ENCODE data around the gene KRT9.
"Not testable (repeated sequence)": the region's sequence is repeated elsewhere in the genome, so short reads cannot be mapped to it uniquely, and the experiment has no call there.

Gene KRT9, protein sequence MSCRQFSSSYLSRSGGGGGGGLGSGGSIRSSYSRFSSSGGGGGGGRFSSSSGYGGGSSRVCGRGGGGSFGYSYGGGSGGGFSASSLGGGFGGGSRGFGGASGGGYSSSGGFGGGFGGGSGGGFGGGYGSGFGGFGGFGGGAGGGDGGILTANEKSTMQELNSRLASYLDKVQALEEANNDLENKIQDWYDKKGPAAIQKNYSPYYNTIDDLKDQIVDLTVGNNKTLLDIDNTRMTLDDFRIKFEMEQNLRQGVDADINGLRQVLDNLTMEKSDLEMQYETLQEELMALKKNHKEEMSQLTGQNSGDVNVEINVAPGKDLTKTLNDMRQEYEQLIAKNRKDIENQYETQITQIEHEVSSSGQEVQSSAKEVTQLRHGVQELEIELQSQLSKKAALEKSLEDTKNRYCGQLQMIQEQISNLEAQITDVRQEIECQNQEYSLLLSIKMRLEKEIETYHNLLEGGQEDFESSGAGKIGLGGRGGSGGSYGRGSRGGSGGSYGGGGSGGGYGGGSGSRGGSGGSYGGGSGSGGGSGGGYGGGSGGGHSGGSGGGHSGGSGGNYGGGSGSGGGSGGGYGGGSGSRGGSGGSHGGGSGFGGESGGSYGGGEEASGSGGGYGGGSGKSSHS

DNA sequence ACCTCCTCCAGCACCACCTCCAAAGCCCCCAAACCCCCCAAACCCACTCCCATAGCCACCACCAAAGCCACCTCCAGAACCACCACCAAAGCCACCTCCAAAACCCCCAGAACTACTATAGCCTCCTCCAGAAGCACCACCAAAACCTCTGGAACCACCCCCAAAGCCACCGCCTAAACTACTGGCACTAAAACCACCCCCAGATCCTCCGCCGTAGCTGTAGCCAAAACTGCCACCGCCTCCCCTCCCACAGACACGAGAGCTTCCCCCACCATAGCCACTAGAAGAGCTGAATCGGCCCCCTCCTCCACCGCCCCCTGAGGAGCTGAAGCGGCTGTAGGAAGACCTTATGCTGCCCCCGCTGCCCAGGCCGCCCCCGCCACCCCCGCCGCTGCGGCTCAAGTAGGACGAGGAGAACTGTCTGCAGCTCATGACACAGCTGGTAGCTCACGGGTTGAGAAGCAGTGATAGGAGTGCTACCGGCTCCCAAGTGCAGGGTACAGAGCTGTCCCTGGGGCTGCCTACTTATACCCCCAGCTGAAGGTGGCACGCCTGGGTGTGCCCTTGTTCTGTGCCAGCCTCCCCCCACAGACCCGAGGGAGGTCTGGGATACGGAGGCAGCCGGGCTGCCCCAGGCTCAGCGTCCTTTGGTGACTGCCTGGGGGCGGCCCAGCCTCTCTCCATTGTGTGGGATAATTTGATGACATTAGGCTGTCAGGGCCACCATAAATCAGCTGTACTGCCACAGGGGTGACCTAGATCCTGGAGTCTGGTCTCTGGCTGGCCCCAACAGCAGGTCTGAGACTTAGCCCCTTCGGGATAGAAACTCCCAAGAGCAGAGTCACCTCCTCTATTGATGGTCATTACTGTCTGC, at the start of gene KRT9:
KRT9 (minus strand) TSS at position 499 of the 874 bp plus-strand sequence; CDS start at position 432, 67 bp downstream.
- DNase-seq (ENCODE audit: low spot score) = no peak

DNA sequence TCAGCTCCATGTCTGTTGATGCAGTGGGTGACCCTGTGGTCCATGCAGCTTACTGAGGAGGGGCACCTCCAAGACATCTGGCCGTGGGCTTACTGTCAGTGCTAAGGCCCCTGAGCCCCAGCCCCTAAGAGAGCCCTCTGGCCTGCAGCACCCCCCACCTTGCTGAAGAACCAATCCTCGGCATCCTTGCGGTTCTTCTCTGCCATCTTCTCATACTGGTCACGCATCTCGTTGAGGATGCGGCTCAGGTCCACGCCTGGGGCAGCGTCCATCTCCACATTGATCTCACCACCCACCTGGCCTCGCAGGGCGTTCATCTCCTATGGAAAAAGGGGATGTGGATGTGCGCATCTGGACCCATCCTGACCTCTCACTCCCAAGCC, 49.6 kb upstream of the KRT9 start:
- DNase-seq (ENCODE audit: low spot score) = not testable (repeated sequence)

DNA sequence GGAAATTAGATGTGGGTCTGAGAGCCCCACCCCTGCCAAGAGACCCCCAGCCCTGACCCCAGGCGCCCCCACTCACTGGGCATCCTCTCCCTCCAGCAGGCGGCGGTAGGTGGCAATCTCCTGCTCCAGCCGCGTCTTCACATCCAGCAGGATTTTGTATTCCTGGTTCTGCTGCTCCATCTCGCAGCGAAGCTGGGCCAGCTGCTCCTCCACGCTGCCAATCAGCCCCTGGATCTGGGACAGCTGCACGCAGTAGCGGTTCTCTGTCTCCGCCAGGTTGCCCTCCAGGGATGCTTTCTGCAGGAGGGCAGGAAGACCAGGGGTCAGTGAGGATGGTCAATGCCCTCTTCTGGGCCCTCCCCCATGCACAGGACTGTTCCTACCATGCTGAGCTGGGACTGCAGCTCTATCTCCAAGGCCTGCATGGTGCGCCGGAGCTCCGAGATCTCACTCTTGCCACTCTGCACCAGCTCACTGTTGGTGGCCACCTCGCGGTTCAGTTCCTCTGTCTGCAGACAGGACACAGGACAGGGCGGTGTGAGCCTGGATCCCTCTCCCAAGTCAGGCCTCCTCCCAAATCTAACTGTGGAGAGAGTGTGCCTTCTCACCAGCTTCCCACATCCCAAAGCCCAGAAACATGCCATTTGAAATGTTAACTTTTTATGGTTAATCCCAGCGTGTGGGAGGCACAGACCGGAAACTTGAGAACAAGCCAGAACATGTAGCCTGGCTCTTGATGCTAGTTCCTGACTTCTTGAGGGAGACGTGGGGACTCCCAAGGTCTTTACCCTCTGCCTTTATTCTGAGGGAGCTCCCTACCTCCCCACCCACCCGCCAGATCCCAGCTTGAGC, 49.0 kb upstream of the KRT9 start:
- DNase-seq (ENCODE audit: low spot score) = no peak

DNA sequence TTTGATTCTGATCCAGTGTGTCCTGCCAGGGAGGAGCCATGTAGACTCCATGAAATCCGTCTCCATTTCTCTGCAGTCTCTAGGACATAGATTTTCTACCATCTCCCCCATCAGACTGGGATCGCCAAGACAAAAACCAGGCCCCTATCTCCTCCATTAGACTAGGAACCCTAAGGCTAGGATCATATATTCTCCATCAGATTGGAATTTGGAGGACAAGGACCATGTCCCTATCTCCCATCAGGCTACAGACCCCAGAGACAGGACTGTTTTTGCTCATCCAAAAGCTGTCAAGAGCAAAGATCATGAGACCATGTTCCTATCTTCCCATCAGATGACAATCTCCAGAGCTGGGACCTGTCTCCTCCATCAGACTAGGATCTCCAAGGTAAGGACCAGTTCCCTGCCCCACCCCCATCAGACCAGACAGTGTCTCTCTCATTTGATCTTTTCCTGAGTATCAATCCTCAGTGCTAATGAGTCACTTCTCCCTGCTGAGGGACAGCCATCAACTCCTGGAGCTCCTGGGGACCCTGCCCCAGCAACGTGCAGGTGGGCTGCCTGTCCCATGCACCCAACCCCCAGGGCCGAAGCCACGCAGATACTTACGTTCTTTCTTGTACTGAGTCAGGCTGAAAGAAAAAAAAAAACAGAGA, 48.2 kb upstream of the KRT9 start:
- not testable (repeated sequence) for DNase-seq (ENCODE audit: low spot score)

DNA sequence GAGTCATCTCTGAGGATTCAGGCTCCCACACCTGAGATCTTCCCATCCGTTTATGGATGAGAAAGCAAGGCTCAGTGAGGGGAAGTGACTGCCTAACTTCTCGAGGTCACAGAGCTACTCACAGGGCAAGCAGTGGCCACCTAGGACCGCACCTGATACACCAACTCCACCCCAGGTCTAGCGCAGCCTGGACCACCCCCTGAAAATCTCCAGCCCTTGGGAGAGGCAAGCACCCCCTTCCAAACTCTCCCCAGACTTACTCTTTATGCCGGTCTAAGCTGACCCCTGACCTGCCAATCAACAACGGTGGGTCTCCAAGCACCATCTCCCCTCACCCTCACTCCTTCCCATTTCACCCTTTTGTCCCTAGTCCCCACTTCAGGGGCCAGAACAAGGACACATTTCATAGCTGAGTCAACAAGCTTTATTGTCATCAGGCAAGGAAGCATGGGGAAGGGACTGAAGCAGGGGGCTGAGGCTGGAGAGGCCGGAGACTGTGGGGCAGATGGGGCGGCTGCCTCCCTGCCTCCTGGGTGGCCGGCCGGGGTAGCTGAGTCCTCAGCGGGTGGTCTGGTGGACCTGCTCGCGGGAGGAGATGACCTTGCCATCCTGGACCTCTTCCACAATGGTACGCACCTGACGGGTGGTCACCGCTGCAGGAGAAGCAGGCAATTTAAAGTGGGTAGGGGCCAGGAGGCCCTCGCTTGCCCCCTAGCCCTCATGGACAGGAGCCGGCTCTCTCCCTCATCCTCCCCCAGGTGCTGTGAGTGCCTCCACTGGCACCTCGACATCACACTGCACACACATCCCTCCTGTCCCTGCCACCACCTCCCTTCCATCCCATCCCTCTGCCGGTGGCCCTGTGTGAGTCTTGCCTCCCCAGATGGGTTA, 47.4 kb upstream of the KRT9 start:
- DNase-seq (ENCODE audit: low spot score) = no peak

DNA sequence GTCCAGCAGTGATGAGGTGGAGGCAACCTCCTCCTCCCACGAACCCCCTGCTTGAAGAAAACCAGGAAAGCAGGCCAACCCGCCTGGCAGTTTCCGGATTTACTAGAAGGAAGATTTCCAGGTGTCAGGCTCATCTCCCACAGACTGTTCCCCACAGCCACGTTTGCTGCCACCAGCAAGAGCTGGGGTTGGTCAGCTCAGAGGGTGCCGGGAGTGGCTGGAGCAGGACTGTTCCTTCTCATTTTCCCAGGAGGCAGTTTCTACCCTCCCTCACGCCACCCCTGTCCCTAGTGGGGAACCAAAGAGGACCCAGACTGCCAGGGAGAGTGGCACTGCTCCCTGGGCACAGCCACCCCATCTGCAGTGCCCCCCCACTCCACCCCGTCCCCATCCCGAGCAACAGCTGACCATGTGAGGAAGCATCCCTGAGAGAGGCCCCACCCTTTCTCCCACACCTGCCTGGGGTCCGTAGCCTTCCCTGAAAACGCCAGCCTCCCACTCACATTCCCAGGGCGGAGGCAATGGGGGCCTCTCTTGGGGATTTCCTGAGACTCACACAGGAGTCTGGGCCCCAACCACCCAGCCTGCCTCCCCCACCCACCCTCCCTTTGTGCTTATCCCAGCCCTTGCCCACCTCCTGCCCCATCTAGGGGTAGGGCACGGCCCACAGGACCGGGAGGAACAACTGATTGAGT, 46.6 kb upstream of the KRT9 start:
- no peak for DNase-seq (ENCODE audit: low spot score)

DNA sequence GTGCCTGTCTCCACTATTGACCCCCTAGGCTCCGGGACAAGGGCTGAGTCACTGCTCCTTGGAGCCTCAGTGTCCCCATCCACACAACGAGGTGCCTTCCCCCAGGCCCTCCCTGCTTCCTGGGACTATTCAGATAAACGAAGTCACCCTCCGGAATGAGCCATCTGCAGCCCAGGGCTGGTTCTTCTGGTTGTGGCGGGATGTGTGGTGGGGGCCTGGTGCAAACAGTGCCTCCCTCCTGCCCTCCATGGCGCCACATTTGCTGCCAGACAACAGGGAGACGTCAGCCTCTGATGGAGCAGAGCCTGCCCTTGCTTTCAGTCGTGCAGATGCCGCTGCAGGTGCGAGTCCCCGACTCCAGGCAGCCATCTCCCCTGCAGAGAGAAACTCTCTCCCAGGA, 45.8 kb upstream of the KRT9 start:
- no peak for DNase-seq (ENCODE audit: low spot score)

DNA sequence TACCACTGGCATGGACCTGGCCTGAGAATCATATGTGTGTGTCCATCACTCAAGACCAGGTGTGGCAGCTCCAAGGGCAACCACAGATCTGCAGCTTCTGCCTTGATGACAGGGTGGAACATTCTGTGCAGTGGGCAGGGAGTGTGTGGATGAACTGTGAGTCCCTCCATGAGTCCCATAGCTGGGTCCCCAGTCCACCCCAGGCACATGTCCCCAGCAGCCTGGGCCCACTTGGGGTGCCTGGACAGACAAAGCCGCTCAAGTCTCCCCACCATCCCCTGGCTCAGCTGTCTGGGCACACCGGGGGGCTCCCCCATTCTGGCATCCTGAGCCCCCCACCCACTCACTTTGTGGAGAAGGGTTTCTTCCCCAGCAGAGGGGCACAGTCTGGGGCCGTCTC, 45.3 kb upstream of the KRT9 start:
- no peak for DNase-seq (ENCODE audit: low spot score)

DNA sequence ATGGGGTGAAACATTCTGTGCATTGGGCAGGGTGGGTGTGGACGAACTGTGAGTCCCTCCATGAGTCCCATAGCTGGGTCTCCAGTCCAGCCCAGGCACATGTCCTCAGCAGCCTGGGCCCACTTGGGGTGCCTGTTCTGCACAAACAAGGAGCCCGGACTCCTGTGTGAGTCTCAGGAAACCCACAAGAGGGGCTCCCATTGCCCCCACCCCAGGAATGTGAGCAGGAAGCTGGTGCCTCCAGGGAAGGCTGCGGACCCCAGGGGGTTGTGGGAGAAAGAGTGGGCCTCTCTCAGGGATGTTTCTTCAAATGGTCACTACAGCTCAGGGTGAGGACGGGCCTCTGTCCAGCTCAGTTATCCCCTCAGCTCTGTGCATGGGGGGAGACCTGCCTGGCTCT, 44.6 kb upstream of the KRT9 start:
- not testable (repeated sequence) for DNase-seq (ENCODE audit: low spot score)

DNA sequence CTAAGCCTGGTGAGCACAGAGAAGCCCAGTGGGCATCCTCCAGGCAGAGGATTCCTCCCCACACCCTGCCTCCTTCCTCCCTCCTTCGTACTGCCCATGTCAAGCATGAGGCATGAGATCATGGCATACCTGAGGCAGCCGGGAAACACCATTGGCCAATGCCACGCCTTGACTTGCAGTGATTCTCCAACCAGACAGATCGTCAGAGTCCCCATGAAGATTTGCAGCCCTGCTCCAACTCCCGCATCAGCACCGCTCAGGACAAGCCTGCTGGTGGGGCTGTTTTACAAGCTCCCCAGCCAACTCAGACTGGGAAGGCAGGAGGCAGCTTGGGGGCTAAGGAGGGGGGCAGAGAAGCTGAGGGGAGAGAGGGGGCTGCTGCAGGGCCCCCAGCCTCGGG, 43.6 kb upstream of the KRT9 start:
- peak; percentile 63 for DNase-seq (ENCODE audit: low spot score)

DNA sequence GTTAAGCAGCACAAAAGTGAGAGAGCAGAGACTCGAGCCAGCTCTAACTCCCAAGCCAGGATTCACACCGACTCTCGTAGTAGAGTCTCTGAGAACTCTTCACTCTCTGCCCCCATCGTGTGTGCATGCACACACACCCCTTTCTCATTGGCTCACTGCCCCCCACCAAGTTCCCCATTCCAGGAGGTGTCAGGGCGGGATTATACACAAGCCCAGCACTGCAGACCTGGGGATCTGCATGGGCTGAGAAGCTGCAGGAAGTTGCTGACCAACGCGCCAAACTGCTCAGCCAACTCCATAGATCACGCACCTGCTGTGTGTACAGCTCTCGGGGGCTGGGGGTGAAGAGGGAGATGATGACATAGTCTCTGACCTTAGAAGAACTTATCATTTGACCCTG, 42.9 kb upstream of the KRT9 start:
- DNase-seq (ENCODE audit: low spot score) = not testable (repeated sequence)

DNA sequence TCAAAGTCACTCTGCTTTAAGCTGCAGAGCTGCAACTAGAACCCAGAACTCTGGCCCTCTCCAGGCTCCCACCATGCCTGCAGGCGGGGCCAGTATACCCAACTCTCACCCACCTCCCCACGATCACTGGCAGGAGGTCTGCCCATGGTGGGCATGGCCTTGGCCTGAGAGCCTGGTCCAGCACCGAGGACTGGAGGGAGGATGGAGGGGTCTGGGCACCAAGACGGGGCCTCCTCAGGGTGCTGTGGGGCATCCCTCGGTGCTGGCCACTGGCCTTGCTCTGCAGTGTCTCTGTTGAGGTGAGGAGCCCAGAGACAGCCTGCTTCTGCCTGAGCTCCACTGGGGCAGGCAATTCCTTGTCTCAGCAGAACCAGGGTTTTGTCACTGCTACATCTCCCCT, 42.2 kb upstream of the KRT9 start:
- DNase-seq (ENCODE audit: low spot score) = no peak

DNA sequence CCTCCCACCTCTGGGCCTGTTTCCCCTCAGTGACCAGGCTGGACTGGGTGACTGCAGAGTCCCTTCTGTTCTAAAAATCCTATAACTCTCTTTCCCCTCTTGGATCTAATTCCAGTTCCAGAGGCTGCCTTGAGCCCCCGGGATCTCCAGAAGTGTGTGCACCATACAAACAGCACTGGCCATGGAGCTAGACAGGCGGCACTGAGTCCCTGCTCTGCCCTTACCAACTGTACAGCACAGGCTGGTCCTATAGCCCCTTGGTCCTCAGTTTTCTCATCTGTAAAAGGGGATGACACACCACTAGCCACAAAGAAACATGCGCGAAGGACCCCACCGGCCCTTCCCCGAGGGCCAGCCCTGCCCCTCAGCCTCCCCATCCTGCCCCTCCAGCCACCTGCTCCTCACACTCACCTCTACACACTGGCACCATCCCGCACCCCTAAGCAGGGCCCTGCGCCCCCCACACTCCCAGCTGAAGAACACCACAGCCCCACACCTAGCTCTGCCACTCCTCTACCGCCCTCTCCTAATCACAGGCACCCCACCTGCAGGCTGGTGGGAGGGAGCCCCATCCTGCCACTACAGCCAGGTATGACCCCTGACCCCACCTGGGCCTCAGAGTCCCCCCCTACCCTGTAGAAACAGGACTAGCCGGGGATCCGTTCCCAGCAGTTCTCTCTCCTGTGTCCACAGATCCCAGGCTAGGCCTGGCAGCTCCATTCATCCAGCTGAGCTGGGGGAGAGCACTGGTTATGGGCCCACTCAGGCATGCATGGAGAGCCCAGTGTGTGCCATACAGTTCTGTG, 41.6 kb upstream of the KRT9 start:
- DNase-seq (ENCODE audit: low spot score) = no peak

DNA sequence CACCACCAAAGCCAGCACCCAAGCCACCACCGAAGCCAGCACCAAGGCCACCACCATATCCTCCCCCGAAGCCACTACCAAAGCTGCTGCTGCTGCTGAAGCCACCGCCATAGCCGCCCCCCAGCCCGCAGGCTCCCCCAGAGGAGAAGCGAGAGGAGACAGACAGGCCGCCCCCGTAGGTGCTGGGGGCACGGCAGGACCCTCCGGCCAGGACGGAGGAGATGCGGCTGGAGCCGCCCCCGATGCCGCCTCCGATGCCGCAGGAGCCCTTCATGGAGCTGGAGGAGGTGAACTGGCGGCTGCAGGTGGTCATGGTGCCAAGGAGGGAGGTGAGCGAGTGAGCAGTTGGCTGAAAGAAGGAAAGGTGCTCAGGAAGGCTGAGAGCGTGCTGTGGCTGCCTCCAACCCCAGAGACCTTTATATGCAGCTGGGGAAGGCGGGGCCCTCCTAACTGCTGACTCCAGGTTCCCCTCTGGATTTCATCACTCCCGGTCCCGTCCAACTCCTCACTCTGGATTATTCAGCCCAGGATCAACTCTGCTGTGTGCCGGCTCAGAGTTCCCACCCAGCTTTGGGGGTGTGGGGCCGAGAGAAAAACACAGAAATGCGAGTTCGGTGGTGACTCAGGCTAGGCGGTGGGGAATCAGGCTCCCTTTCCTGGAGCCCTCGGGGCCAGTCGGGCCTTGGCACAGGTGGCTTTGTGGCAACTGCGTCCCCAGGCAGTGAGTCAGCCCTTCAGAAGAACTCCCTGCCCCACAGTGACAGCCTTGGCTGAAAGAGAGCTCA, 40.7 kb upstream of the KRT9 start, which contains the start of gene KRT16:
KRT16 (minus strand) TSS at position 392 of the 785 bp plus-strand sequence; CDS start at position 313, 79 bp downstream.
- not testable (repeated sequence) for DNase-seq (ENCODE audit: low spot score)

DNA sequence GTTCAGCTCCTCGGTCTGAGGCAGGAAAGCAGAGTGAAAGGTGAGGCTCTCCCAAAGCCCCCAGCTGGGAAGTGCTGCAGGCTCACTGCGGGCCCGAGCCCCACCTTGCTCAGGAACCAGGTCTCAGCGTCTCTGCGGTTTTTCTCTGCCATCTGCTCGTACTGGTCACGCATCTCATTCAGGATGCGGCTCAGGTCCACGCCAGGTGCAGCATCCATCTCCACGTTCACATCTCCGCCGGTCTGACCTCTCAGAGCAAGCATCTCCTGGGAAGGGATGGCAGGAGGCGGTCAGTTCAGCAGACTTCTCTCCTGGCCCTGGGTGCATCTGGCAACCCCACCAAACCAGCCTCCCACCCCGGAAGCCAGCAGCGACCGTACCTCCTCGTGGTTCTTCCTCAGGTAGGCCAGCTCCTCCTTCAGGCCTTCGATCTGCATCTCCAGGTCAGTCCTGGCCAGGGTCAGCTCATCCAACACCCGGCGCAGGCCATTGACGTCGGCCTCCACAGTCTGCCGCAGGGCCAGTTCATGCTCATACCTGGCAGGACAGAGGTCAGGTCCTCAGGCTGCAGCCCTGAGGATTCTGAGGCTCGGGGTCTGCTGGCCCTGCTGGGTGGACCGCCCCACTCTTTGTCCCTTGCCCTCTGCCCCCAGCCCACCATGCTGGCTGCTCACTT, 39.2 kb upstream of the KRT9 start:
- DNase-seq (ENCODE audit: low spot score) = no peak

DNA sequence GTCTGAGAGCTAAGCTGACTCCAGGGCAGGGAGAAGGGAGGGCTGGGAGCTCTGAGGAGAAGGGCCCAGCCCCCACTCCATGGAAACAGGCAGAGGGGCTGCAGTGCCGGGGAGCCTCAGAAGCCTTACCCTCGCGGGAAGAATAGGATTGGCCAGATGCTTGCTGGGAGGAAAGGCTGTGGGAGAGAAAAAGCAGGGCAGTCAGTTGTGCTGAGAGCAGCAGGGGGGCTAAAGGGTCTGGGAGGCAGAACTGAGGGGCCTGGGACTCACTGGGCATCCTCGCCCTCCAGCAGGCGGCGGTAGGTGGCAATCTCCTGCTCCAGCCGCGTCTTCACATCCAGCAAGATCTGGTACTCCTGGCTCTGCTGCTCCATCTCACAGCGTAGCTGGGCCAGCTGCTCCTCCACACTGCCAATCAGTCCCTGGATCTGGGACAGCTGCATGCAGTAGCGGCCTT, 38.2 kb upstream of the KRT9 start:
- DNase-seq (ENCODE audit: low spot score) = not testable (repeated sequence)

DNA sequence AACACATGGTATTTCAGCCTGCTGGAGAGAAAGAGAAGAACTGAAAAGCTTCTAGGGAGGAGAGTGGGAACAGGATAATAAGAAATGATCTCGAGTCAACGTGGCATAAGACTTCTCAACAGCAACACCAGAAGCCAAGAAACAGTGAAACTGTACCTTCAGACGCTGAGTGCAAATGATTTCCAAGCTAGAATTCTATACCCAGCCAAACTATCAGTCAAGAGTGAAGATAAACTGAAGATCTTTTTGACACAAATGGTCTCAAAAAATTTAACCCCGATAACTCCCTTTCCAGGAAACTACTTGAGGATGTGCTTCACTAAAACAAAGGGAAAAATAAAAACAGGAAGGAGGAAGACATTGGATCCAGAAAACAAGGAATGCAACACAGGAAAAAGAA, 35.1 kb upstream of the KRT9 start:
- not testable (repeated sequence) for DNase-seq (ENCODE audit: low spot score)

Data from iPS-NIHi11 (cell line).